Vagina (tissue), 2 donors: ENCODE data around the gene STK24.

Experiments used
- CTCF ChIP-seq, 3 experiments: fragments of 450-650 bp in 2 of 3; fragments of 200-600 bp in 1 of 3; sonication (generic) in 1 of 3; IDR thresholded peaks; one replicate each; pipeline ENCODE4 v1.5.1; 2017 to 2019; ENCODE audit warnings: antibody characterized with exemption in 3 of 3, mild to moderate bottlenecking in 2 of 3, moderate library complexity in 2 of 3
- POLR2A ChIP-seq, 2 donors: fragments of 450-650 bp; IDR thresholded peaks; one replicate each; pipeline ENCODE4 v1.6.1; 2017; ENCODE audit warnings: antibody characterized with exemption in 2 of 2, mild to moderate bottlenecking in 2 of 2, moderate library complexity in 2 of 2
- POLR2AphosphoS5 ChIP-seq, 2 donors: sonication (generic); formaldehyde crosslinking; IDR thresholded peaks; one replicate each; pipeline ENCODE4 v1.9.0; 2017; ENCODE audit warnings: antibody characterized with exemption in 2 of 2, mild to moderate bottlenecking in 2 of 2, low read depth in 1 of 2; ENCODE audit not compliant: insufficient read depth in 1 of 2

- TF ChIP-seq CTCF (IDR thresholded peaks at IDR 0.05) (no peak), POLR2AphosphoS5 (IDR thresholded peaks at IDR 0.05; ENCODE audit: insufficient read depth in 1 of 2, low read depth in 1 of 2) (no peak), POLR2A (IDR thresholded peaks at IDR 0.05) (no peak)
Measured at GRCh38 chr13:98567140-98567539, 9.8 kb downstream of the STK24 start.
